ENCODE results near the gene USP13.

DNA sequence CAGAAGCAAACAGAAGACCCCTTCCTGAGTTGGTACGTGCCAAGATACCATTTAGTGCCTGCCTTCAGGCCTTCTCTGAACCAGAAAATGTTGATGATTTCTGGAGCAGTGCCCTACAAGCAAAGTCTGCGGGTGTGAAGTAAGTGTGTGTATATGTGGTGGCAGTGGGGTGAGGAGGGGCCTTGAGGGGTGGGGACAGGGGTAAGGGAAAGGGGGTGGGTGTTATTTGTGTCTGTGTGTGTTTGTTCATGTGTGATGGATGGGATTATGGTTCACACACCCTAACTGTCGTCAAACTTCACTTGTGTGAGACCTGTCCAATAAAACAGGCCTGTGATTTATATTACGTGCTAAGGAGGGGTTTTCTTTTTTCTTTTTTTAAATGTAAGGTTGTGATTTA, 92.2 kb downstream of the USP13 start:
- TF ChIP-seq POLR2AphosphoS5 (IDR thresholded peaks at IDR 0.05) (no peak), POLR2A (IDR thresholded peaks at IDR 0.05) (no peak)
